ENCODE data around the gene ARID3B. TPM values are rescaled to one million over a fixed set of nuclear protein-coding genes. Genes with fewer than 3 reads are reported as not detected.
A peak's percentile ranks its signal among the peaks of the same experiment; 100 is the strongest.

ARID3B gene
- total and polyA plus RNA-seq, 2 donors (not counting 1 experiment from before 2014, with no cell fraction given): 0.72 to 0.99 TPM

GRCh38 chr15:74529921-74530320 is 11.1 kb upstream of the ARID3B start:
- Histone ChIP-seq H3K27ac (ENCODE audit: insufficient read depth, low read length) (no peak overlapping the region), H2AFZ (ENCODE audit: low read length) (no peak overlapping the region), H3K9ac (ENCODE audit: insufficient read depth, low read length) (no peak overlapping the region), H3K9me3 (ENCODE audit: control insufficient read depth, insufficient read depth, low read depth, low read length) (no peaks in the 10 kb centered on the region), H4K20me1 (ENCODE audit: control insufficient read depth, extremely low read depth, insufficient read depth, low read length) (no peaks in the 10 kb centered on the region), H3K4me2 (ENCODE audit: extremely low read depth, insufficient read depth, low read length) (peak overlapping the region; percentile 46), H3K4me1 (ENCODE audit: control insufficient read depth, extremely low read depth, insufficient read depth, low read length) (peaks cover 22% of the 10 kb centered on the region), H3K4me3 (replicated peaks in 1 of 4; ENCODE audit: control extremely low read depth in 1 of 4, insufficient read depth in 1 of 4, low read depth in 3 of 4, low read length in 4 of 4) (no peak overlapping the region), H3K79me2 (ENCODE audit: control insufficient read depth, insufficient read depth, low read length) (no peaks in the 10 kb centered on the region), H3K27me3 (ENCODE audit: control insufficient read depth, insufficient read depth, low read length) (no peaks in the 10 kb centered on the region), H3K36me3 (ENCODE audit: control insufficient read depth, insufficient read depth, low read length) (no peaks in the 10 kb centered on the region)
- TF ChIP-seq CTCF (conservative IDR thresholded peaks at IDR 0.05 in 1 of 2, IDR thresholded peaks at IDR 0.05 in 1 of 2; ENCODE audit: low read depth in 1 of 2, low read length in 2 of 2) (no peak), EZH2 (IDR thresholded peaks at IDR 0.05; ENCODE audit: low read length, missing control alignments) (no peak)
- DNase-seq (ENCODE audit: low read depth in 2 of 2): peak; percentile 80 to 88

GRCh38 chr15:74530771-74531143 is 10.3 kb upstream of the ARID3B start:
- peak overlapping the region; percentile 9 for H3K27ac ChIP-seq (ENCODE audit: insufficient read depth, low read length)
- peak overlapping the region; percentile 74 for H3K4me2 ChIP-seq (ENCODE audit: extremely low read depth, insufficient read depth, low read length)
- no peaks in the 10 kb centered on the region for H3K9me3 ChIP-seq (ENCODE audit: control insufficient read depth, insufficient read depth, low read depth, low read length)

GRCh38 chr15:74531144-74531811 is 9.7 kb upstream of the ARID3B start:
- peak overlapping the region; percentile 74 for H3K4me2 ChIP-seq (ENCODE audit: extremely low read depth, insufficient read depth, low read length)
- H3K4me3 ChIP-seq (replicated peaks in 1 of 4; ENCODE audit: control extremely low read depth in 1 of 4, insufficient read depth in 1 of 4, low read depth in 3 of 4, low read length in 4 of 4): peak overlapping the region in 1 of 4 experiments; percentile 11
- H3K27me3 ChIP-seq (ENCODE audit: control insufficient read depth, insufficient read depth, low read length): no peaks in the 10 kb centered on the region
- no peaks in the 10 kb centered on the region for H3K79me2 ChIP-seq (ENCODE audit: control insufficient read depth, insufficient read depth, low read length)
- H3K4me1 ChIP-seq (ENCODE audit: control insufficient read depth, extremely low read depth, insufficient read depth, low read length): peaks cover 15% of the 10 kb centered on the region
- H2AFZ ChIP-seq (ENCODE audit: low read length): no peak overlapping the region
- H3K27ac ChIP-seq (ENCODE audit: insufficient read depth, low read length): peak overlapping the region; percentile 9
- peak; percentile 69 to 98 for DNase-seq (ENCODE audit: low read depth in 2 of 2)
- H4K20me1 ChIP-seq (ENCODE audit: control insufficient read depth, extremely low read depth, insufficient read depth, low read length): no peaks in the 10 kb centered on the region
- H3K9ac ChIP-seq (ENCODE audit: insufficient read depth, low read length): no peak overlapping the region
- TF ChIP-seq EZH2 (IDR thresholded peaks at IDR 0.05; ENCODE audit: low read length, missing control alignments) (no peak), CTCF (conservative IDR thresholded peaks at IDR 0.05 in 1 of 2, IDR thresholded peaks at IDR 0.05 in 1 of 2; ENCODE audit: low read depth in 1 of 2, low read length in 2 of 2) (no peak)
- H3K36me3 ChIP-seq (ENCODE audit: control insufficient read depth, insufficient read depth, low read length): no peaks in the 10 kb centered on the region
- H3K9me3 ChIP-seq (ENCODE audit: control insufficient read depth, insufficient read depth, low read depth, low read length): no peaks in the 10 kb centered on the region

More at GRCh38 chr15:74530771-74531143, 10.3 kb upstream of the ARID3B start:
- no peaks in the 10 kb centered on the region for H3K27me3 ChIP-seq (ENCODE audit: control insufficient read depth, insufficient read depth, low read length)
- no peak overlapping the region for H3K4me3 ChIP-seq (replicated peaks in 1 of 4; ENCODE audit: control extremely low read depth in 1 of 4, insufficient read depth in 1 of 4, low read depth in 3 of 4, low read length in 4 of 4)
- no peak for TF ChIP-seq CTCF (conservative IDR thresholded peaks at IDR 0.05 in 1 of 2, IDR thresholded peaks at IDR 0.05 in 1 of 2; ENCODE audit: low read depth in 1 of 2, low read length in 2 of 2)
- TF ChIP-seq EZH2 (IDR thresholded peaks at IDR 0.05; ENCODE audit: low read length, missing control alignments): no peak
- no peak overlapping the region for H2AFZ ChIP-seq (ENCODE audit: low read length)
- H4K20me1 ChIP-seq (ENCODE audit: control insufficient read depth, extremely low read depth, insufficient read depth, low read length): no peaks in the 10 kb centered on the region
- peaks cover 18% of the 10 kb centered on the region for H3K4me1 ChIP-seq (ENCODE audit: control insufficient read depth, extremely low read depth, insufficient read depth, low read length)
- no peaks in the 10 kb centered on the region for H3K36me3 ChIP-seq (ENCODE audit: control insufficient read depth, insufficient read depth, low read length)
- H3K9ac ChIP-seq (ENCODE audit: insufficient read depth, low read length): no peak overlapping the region
- H3K79me2 ChIP-seq (ENCODE audit: control insufficient read depth, insufficient read depth, low read length): no peaks in the 10 kb centered on the region
- DNase-seq (ENCODE audit: low read depth in 2 of 2): no peak
